Liver (tissue), 3 donors: Measurements from ENCODE around the gene OR4D11.

Source experiments
- GABPA ChIP-seq, 2 donors: IDR thresholded peaks in 1 of 2; conservative IDR thresholded peaks in 1 of 2; 2 replicates each; pipeline ENCODE4 v1.6.1; 2016; ENCODE audit warnings: antibody characterized with exemption in 2 of 2, mild to moderate bottlenecking in 1 of 2, moderate library complexity in 1 of 2
- JUND ChIP-seq, 2 donors: IDR thresholded peaks; 2 replicates each; pipeline ENCODE4 v1.6.1; 2016; ENCODE audit warnings: antibody characterized with exemption in 2 of 2
- MAX ChIP-seq: IDR thresholded peaks from 2 replicates; pipeline ENCODE4 v1.6.1; 2016; ENCODE audit warnings: antibody characterized with exemption
- NR2F2 ChIP-seq: IDR thresholded peaks from 2 replicates; pipeline ENCODE4 v1.6.1; 2016; ENCODE audit warnings: antibody characterized with exemption
- RAD21 ChIP-seq, 2 donors: IDR thresholded peaks; 2 replicates each; pipeline ENCODE4 v1.6.1; 2016; ENCODE audit warnings: antibody characterized with exemption in 2 of 2, mild to moderate bottlenecking in 2 of 2
- RXRA ChIP-seq, 2 donors: IDR thresholded peaks; 2 replicates each; pipeline ENCODE4 v1.6.1; 2017 to 2018; ENCODE audit warnings: antibody characterized with exemption in 2 of 2, mild to moderate bottlenecking in 1 of 2
- TAF1 ChIP-seq: conservative IDR thresholded peaks from 2 replicates; pipeline ENCODE4 v1.6.1; 2016; ENCODE audit warnings: antibody characterized with exemption, mild to moderate bottlenecking
- YY1 ChIP-seq: IDR thresholded peaks from 2 replicates; pipeline ENCODE4 v1.6.1; 2016; ENCODE audit warnings: antibody characterized with exemption, mild to moderate bottlenecking
- TF ChIP-seq, protein P1 (sequence below): fragments of 150-350 bp; IDR thresholded peaks from 2 replicates; pipeline ENCODE4 v1.5.1; 2017; ENCODE audit warnings: improper control_type of control experiment, low read depth, low read length; ENCODE audit not compliant: missing input control
- TF ChIP-seq, protein P2 (sequence below): IDR thresholded peaks from 2 replicates; pipeline ENCODE4 v1.6.1; 2016; ENCODE audit warnings: antibody characterized with exemption
- TF ChIP-seq, protein P3 (sequence below): IDR thresholded peaks from 2 replicates; pipeline ENCODE4 v1.6.1; 2016; ENCODE audit warnings: antibody characterized with exemption, mild to moderate bottlenecking
- TF ChIP-seq, protein P4 (sequence below): IDR thresholded peaks from 2 replicates; pipeline ENCODE4 v1.6.1; 2016; ENCODE audit warnings: antibody characterized with exemption
- donor health status: healthy.
- donor health status: healthy.

GRCh38 chr11:59551659-59552521, 48.5 kb downstream of the OR4D11 start:
- TF ChIP-seq, protein P1, sequence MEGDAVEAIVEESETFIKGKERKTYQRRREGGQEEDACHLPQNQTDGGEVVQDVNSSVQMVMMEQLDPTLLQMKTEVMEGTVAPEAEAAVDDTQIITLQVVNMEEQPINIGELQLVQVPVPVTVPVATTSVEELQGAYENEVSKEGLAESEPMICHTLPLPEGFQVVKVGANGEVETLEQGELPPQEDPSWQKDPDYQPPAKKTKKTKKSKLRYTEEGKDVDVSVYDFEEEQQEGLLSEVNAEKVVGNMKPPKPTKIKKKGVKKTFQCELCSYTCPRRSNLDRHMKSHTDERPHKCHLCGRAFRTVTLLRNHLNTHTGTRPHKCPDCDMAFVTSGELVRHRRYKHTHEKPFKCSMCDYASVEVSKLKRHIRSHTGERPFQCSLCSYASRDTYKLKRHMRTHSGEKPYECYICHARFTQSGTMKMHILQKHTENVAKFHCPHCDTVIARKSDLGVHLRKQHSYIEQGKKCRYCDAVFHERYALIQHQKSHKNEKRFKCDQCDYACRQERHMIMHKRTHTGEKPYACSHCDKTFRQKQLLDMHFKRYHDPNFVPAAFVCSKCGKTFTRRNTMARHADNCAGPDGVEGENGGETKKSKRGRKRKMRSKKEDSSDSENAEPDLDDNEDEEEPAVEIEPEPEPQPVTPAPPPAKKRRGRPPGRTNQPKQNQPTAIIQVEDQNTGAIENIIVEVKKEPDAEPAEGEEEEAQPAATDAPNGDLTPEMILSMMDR: no peak
- no peak for TF ChIP-seq GABPA (IDR thresholded peaks at IDR 0.05 in 1 of 2, conservative IDR thresholded peaks at IDR 0.05 in 1 of 2)
- TF ChIP-seq, protein P2, sequence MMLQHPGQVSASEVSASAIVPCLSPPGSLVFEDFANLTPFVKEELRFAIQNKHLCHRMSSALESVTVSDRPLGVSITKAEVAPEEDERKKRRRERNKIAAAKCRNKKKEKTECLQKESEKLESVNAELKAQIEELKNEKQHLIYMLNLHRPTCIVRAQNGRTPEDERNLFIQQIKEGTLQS: peak; percentile 99
- no peak for TF ChIP-seq MAX
- no peak for TF ChIP-seq RXRA (IDR thresholded peaks at IDR 0.05)
- TF ChIP-seq TAF1: no peak
- TF ChIP-seq, protein P3, sequence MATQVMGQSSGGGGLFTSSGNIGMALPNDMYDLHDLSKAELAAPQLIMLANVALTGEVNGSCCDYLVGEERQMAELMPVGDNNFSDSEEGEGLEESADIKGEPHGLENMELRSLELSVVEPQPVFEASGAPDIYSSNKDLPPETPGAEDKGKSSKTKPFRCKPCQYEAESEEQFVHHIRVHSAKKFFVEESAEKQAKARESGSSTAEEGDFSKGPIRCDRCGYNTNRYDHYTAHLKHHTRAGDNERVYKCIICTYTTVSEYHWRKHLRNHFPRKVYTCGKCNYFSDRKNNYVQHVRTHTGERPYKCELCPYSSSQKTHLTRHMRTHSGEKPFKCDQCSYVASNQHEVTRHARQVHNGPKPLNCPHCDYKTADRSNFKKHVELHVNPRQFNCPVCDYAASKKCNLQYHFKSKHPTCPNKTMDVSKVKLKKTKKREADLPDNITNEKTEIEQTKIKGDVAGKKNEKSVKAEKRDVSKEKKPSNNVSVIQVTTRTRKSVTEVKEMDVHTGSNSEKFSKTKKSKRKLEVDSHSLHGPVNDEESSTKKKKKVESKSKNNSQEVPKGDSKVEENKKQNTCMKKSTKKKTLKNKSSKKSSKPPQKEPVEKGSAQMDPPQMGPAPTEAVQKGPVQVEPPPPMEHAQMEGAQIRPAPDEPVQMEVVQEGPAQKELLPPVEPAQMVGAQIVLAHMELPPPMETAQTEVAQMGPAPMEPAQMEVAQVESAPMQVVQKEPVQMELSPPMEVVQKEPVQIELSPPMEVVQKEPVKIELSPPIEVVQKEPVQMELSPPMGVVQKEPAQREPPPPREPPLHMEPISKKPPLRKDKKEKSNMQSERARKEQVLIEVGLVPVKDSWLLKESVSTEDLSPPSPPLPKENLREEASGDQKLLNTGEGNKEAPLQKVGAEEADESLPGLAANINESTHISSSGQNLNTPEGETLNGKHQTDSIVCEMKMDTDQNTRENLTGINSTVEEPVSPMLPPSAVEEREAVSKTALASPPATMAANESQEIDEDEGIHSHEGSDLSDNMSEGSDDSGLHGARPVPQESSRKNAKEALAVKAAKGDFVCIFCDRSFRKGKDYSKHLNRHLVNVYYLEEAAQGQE: peak; percentile 7
- TF ChIP-seq RAD21 (IDR thresholded peaks at IDR 0.05): no peak
- no peak for TF ChIP-seq JUND (IDR thresholded peaks at IDR 0.05)
- no peak for TF ChIP-seq YY1
- TF ChIP-seq, protein P4, sequence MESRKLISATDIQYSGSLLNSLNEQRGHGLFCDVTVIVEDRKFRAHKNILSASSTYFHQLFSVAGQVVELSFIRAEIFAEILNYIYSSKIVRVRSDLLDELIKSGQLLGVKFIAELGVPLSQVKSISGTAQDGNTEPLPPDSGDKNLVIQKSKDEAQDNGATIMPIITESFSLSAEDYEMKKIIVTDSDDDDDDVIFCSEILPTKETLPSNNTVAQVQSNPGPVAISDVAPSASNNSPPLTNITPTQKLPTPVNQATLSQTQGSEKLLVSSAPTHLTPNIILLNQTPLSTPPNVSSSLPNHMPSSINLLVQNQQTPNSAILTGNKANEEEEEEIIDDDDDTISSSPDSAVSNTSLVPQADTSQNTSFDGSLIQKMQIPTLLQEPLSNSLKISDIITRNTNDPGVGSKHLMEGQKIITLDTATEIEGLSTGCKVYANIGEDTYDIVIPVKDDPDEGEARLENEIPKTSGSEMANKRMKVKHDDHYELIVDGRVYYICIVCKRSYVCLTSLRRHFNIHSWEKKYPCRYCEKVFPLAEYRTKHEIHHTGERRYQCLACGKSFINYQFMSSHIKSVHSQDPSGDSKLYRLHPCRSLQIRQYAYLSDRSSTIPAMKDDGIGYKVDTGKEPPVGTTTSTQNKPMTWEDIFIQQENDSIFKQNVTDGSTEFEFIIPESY: no peak
- TF ChIP-seq NR2F2: no peak
